Mesenchymal stem cell (in vitro differentiated cells and primary cell): ENCODE measurements around the gene LGALS8.

Source experiments
- DNase-seq: peaks from one replicate; pipeline ENCODE4 v3.0.0-alpha.2; 2013
- H2AFZ ChIP-seq: one replicate; pipeline ENCODE4 v1.6.1; 2013; ENCODE audit warnings: low read depth, mild to moderate bottlenecking, control low read depth, inconsistent platforms, low read length, moderate library complexity
- H2AK5ac ChIP-seq: 2 replicates; pipeline ENCODE4 v1.6.1; 2013; ENCODE audit warnings: low read length, moderate library complexity, mild to moderate bottlenecking, inconsistent platforms; ENCODE audit not compliant: severe bottlenecking
- H2BK120ac ChIP-seq: one replicate; pipeline ENCODE4 v1.6.1; 2013; ENCODE audit warnings: low read depth, mild to moderate bottlenecking, inconsistent platforms, low read length, moderate library complexity
- H2BK12ac ChIP-seq, 2 experiments: one replicate each; pipeline ENCODE4 v1.6.1; 2013; ENCODE audit warnings: inconsistent platforms in 2 of 2, low read length in 2 of 2, mild to moderate bottlenecking in 2 of 2, moderate library complexity in 2 of 2, control low read depth in 1 of 2
- H2BK15ac ChIP-seq: one replicate; pipeline ENCODE4 v1.6.1; 2013; ENCODE audit warnings: mild to moderate bottlenecking, low read depth, inconsistent platforms; ENCODE audit not compliant: poor library complexity, severe bottlenecking
- H2BK5ac ChIP-seq: 2 replicates; pipeline ENCODE4 v1.6.1; 2013; ENCODE audit warnings: low read depth, mild to moderate bottlenecking, low read length, control low read depth, inconsistent platforms; ENCODE audit not compliant: poor library complexity, severe bottlenecking
- H3K14ac ChIP-seq, 2 experiments: one replicate each; pipeline ENCODE4 v1.6.1; 2013; ENCODE audit warnings: inconsistent platforms in 2 of 2, low read length in 2 of 2, control low read depth in 1 of 2, mild to moderate bottlenecking in 1 of 2, moderate library complexity in 1 of 2
- H3K18ac ChIP-seq, 2 experiments: one replicate each; pipeline ENCODE4 v1.6.1; 2013; ENCODE audit warnings: inconsistent platforms in 2 of 2, low read length in 2 of 2, control low read depth in 1 of 2, low read depth in 1 of 2, mild to moderate bottlenecking in 1 of 2
- H3K23ac ChIP-seq, 2 experiments: one replicate each; pipeline ENCODE4 v1.6.1; 2013; ENCODE audit warnings: inconsistent platforms in 2 of 2, low read length in 2 of 2, mild to moderate bottlenecking in 2 of 2, moderate library complexity in 2 of 2, control low read depth in 1 of 2
- H3K27ac ChIP-seq: 2 replicates; pipeline ENCODE4 v1.5.1; 2013; ENCODE audit warnings: mild to moderate bottlenecking, moderate library complexity, low read length, control low read depth, inconsistent platforms; ENCODE audit not compliant: poor library complexity, severe bottlenecking
- H3K27me3 ChIP-seq, 2 experiments: 2 replicates each; pipeline versions ENCODE4 v1.6.1 to v1.7.0; 2013; ENCODE audit warnings: low read length in 2 of 2, mild to moderate bottlenecking in 2 of 2, moderate library complexity in 2 of 2, control low read depth in 1 of 2, inconsistent platforms in 1 of 2; ENCODE audit not compliant: control insufficient read depth in 1 of 2, insufficient read depth in 1 of 2
- H3K36me3 ChIP-seq, 2 experiments: 2 replicates each; pipeline versions ENCODE4 v1.6.1 to v1.7.0; 2013; ENCODE audit warnings: low read length in 2 of 2, control low read depth in 1 of 2, inconsistent platforms in 1 of 2, low read depth in 1 of 2, mild to moderate bottlenecking in 1 of 2; ENCODE audit not compliant: insufficient read depth in 2 of 2, control insufficient read depth in 1 of 2
- H3K4ac ChIP-seq, 2 experiments: one replicate each; pipeline ENCODE4 v1.6.1; 2013; ENCODE audit warnings: inconsistent platforms in 2 of 2, low read length in 2 of 2, mild to moderate bottlenecking in 2 of 2, moderate library complexity in 2 of 2, control low read depth in 1 of 2, low read depth in 1 of 2
- H3K4me1 ChIP-seq: 2 replicates; pipeline ENCODE4 v1.6.1; 2013; ENCODE audit warnings: low read depth, low read length, control low read depth; ENCODE audit not compliant: control insufficient read depth, insufficient read depth
- H3K4me2 ChIP-seq: 2 replicates; pipeline ENCODE4 v1.6.1; 2013; ENCODE audit warnings: low read length, mild to moderate bottlenecking, inconsistent platforms; ENCODE audit not compliant: poor library complexity, severe bottlenecking
- H3K4me3 ChIP-seq, 2 experiments: 2 replicates each; pipeline versions ENCODE4 v1.5.1 to v1.7.0; 2013; ENCODE audit warnings: low read length in 2 of 2, mild to moderate bottlenecking in 2 of 2, control low read depth in 1 of 2, low read depth in 1 of 2; ENCODE audit not compliant: insufficient read depth in 1 of 2
- H3K79me1 ChIP-seq: replicated peaks from 2 replicates; pipeline ENCODE4 v1.6.1; 2013; ENCODE audit warnings: mild to moderate bottlenecking, control low read depth, low read length, inconsistent platforms; ENCODE audit not compliant: poor library complexity, severe bottlenecking
- H3K9ac ChIP-seq: 2 replicates; pipeline ENCODE4 v1.7.0; 2013; ENCODE audit warnings: mild to moderate bottlenecking, low read length, moderate library complexity
- H3K9me3 ChIP-seq: 2 replicates; pipeline ENCODE4 v1.7.0; 2013; ENCODE audit warnings: mild to moderate bottlenecking, low read length; ENCODE audit not compliant: control insufficient read depth
- H4K8ac ChIP-seq: one replicate; pipeline ENCODE4 v1.6.1; 2013; ENCODE audit warnings: inconsistent platforms, mild to moderate bottlenecking, low read length, moderate library complexity
- H4K91ac ChIP-seq: one replicate; pipeline ENCODE4 v1.6.1; 2013; ENCODE audit warnings: mild to moderate bottlenecking, low read length, inconsistent platforms
- WGBS: methylation state at CpG from one replicate; pipeline ENCODE4 v1.1.7; 2013; ENCODE audit warnings: mixed read lengths; 5-methylcytosine and 5-hydroxymethylcytosine counted together

LGALS8 gene

DNA sequence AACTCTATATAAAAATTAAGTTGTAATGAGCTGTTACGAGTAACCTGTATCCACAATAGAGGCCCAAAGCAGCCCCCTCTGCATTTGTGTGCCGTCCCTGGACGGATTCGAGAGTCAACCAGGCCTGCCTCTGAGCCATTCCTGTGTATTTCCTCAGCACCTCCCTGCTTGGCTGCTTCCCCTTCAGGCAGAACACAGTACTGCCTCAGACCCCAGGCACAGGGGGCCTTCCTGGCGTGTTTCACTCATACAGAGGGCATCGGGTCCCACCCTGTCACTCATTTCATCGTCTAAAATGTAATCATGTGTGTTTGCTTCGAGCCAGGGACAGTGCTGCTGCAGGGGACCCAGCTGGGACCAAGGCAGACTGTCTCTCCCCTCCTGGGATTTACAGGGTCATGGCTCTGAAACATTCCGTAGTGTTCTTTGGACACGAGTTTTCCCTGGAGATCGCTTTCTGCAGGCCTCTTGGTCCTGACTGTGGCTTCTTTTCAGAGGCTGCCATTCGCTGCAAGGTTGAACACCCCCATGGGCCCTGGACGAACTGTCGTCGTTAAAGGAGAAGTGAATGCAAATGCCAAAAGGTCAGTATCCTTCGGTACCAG lies 19.4 kb downstream of the LGALS8 start:
- Histone ChIP-seq H2AFZ (no peak overlapping the region), H2BK12ac (no peak overlapping the region), H3K9ac (no peak overlapping the region), H3K9me3 (no peaks in the 10 kb centered on the region), H3K27ac (no peak overlapping the region), H3K27me3 (no peaks in the 10 kb centered on the region), H3K4ac (no peak overlapping the region), H4K8ac (no peak overlapping the region), H2BK15ac (no peak overlapping the region), H2AK5ac (no peak overlapping the region), H3K14ac (no peak overlapping the region), H3K18ac (no peak overlapping the region), H3K23ac (no peak overlapping the region), H3K79me1 (peaks cover 38% of the 10 kb centered on the region), H3K4me1 (peaks cover 2% of the 10 kb centered on the region), H2BK120ac (no peak overlapping the region), H3K4me3 (no peak overlapping the region), H4K91ac (no peak overlapping the region), H3K36me3 (peaks cover 54 to 98% of the 10 kb centered on the region in 2 experiments), H2BK5ac (no peak overlapping the region), H3K4me2 (no peak overlapping the region)
- WGBS = 85% methylated on average over 16 of the region's 16 CpGs
- DNase-seq = no peak

DNA sequence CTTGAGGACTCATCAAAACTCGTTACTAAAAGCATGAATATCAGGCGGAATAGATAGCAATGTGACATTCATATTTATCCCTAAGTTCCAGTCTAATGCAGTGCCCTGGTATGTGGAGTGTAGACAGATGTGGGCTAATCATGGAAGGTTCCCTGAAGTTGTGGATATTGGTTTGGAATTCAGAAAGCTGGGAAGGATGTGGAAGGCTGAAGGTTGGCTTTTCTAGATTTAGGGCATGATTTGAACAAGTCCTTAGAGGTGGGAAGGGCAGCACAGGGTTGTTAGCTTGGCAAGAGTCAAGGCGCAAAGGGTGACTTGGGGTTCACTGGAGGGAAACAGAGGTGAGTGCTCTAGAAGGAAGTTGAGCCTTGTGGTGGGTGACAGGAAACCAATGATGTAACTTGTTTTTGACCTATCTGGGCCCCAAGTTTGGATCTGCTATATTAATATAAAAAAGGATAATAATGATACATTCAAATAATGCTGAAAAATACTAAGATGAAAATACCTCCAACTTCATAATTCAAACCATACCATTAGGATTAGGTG lies 21.9 kb downstream of the LGALS8 start:
- Histone ChIP-seq H3K27me3 (no peaks in the 10 kb centered on the region), H3K4me3 (no peak overlapping the region), H3K4me1 (peaks cover 2% of the 10 kb centered on the region), H2BK15ac (no peak overlapping the region), H3K18ac (no peak overlapping the region), H3K36me3 (peaks cover 40 to 98% of the 10 kb centered on the region in 2 experiments), H3K27ac (peak overlapping the region; percentile 50), H3K4ac (no peak overlapping the region), H3K9ac (no peak overlapping the region), H2AK5ac (no peak overlapping the region), H3K4me2 (no peak overlapping the region), H2BK5ac (no peak overlapping the region), H3K79me1 (peaks cover 28% of the 10 kb centered on the region), H2AFZ (no peak overlapping the region), H3K23ac (no peak overlapping the region), H3K14ac (no peak overlapping the region), H4K91ac (no peak overlapping the region), H4K8ac (no peak overlapping the region), H3K9me3 (no peaks in the 10 kb centered on the region), H2BK120ac (no peak overlapping the region), H2BK12ac (no peak overlapping the region)
- DNase-seq = no peak
- 78% methylated on average over 3 of the region's 3 CpGs for WGBS

DNA sequence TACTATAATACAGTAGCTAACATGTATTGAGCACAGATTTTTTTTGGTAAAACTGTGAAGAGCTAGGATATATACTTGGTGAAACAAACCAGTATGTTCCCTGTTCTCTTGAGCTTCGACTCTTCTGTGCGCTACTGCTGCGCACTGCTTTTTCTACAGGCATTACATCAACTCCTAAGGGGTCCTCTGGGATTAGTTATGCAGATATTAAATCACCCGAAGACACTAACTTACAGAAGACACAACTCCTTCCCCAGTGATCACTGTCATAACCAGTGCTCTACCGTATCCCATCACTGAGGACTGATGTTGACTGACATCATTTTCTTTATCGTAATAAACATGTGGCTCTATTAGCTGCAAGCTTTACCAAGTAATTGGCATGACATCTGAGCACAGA lies 24.7 kb downstream of the LGALS8 start:
- Histone ChIP-seq H2BK120ac (no peak overlapping the region), H2AFZ (no peak overlapping the region), H2BK15ac (no peak overlapping the region), H3K4me2 (no peak overlapping the region), H2AK5ac (no peak overlapping the region), H4K8ac (no peak overlapping the region), H4K91ac (no peak overlapping the region), H3K79me1 (peaks cover 20% of the 10 kb centered on the region), H3K4ac (no peak overlapping the region), H3K9ac (no peak overlapping the region), H3K4me3 (no peak overlapping the region), H3K18ac (no peak overlapping the region), H2BK12ac (no peak overlapping the region), H3K23ac (no peak overlapping the region), H3K36me3 (peaks cover 37 to 100% of the 10 kb centered on the region in 2 experiments), H2BK5ac (no peak overlapping the region), H3K27ac (no peak overlapping the region), H3K27me3 (no peaks in the 10 kb centered on the region), H3K4me1 (peaks cover 2% of the 10 kb centered on the region), H3K9me3 (no peaks in the 10 kb centered on the region), H3K14ac (no peak overlapping the region)
- no peak for DNase-seq
- WGBS = 95% methylated on average over 6 of the region's 6 CpGs

DNA sequence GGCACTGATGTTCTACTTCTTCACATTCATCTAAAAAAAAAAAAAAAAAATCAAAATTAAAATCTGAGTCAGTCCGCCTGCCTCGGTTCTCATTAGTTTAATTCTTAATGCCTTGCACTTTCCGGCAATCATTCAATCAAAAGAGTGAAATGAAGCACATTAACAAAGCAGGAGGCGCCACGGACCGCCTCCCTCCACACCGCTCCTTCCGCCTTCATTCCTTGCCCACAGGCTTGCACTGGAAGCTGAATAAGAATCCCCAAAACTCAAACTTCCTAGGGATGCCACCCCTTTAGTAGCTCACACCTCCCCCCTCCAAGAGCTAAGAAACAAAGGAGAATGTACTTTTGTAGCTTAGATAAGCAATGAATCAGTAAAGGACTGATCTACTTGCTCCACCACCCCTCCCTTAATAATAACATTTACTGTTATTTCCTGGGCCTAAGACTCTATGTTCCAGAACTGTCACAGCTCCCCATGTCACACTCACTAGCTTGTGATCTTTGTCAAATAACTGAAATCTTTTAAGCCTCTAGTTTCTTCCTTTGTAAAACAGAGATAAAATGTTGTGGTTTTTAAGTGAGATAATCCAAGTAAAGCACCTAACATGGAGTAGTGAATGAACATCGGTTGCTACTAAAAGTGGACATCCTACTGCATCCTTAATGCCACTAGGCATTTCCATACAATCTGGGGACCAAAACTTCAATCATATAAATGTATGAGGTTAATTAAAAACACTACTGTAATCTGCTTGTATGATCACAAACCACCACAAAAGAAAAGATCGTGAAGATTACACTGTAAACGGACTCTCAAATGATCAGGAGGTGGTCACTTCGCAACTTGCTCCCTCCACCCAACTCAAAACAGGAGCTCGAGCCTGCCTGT lies 27.4 kb downstream of the LGALS8 start:
- no peak for DNase-seq

More for the DNA sequence above, 27.4 kb downstream of the LGALS8 start:
- Histone ChIP-seq H3K4me3 (no peak overlapping the region), H2BK5ac (no peak overlapping the region), H3K27ac (no peak overlapping the region), H2BK120ac (no peak overlapping the region), H3K14ac (no peak overlapping the region), H3K9ac (no peak overlapping the region), H3K27me3 (no peaks in the 10 kb centered on the region), H3K36me3 (peaks cover 36 to 98% of the 10 kb centered on the region in 2 experiments), H3K4me2 (no peak overlapping the region), H3K23ac (no peak overlapping the region), H3K4ac (no peak overlapping the region), H3K18ac (no peak overlapping the region), H4K91ac (no peak overlapping the region), H4K8ac (no peak overlapping the region), H2AFZ (no peak overlapping the region), H2BK12ac (no peak overlapping the region), H3K4me1 (no peaks in the 10 kb centered on the region), H3K9me3 (no peaks in the 10 kb centered on the region), H2BK15ac (no peak overlapping the region), H2AK5ac (no peak overlapping the region), H3K79me1 (peaks cover 13% of the 10 kb centered on the region)
- WGBS = 86% methylated on average over 12 of the region's 13 CpGs
